GM12892 (cell line): Measurements from ENCODE around the gene MLX.
A peak's percentile ranks its signal among the peaks of the same experiment; 100 is the strongest.
"Not testable (repeated sequence)": the region's sequence is repeated elsewhere in the genome, so short reads cannot be mapped to it uniquely, and the experiment has no call there.

Experiments
- DNase-seq: peaks from one replicate; pipeline ENCODE4 v3.0.0; 2011; ENCODE audit not compliant: insufficient read length
- FAIRE-seq: peaks from 2 replicates; lab custom pipeline; 2011; peaks lifted over from hg19 to GRCh38; lab: Jason Lieb, UNC
- POLR2A ChIP-seq: IDR thresholded peaks from 2 replicates; pipeline ENCODE4 v1.6.1; 2011; ENCODE audit warnings: low read depth, low read length, control low read depth
- POLR2AphosphoS5 ChIP-seq: IDR thresholded peaks from 2 replicates; pipeline ENCODE4 v1.6.1; 2011; ENCODE audit warnings: low read depth, low read length, control low read depth
- TAF1 ChIP-seq: IDR thresholded peaks from 2 replicates; pipeline ENCODE4 v1.6.1; 2011; ENCODE audit warnings: low read depth, mild to moderate bottlenecking, control low read depth, low read length, borderline replicate concordance

Gene MLX

DNA sequence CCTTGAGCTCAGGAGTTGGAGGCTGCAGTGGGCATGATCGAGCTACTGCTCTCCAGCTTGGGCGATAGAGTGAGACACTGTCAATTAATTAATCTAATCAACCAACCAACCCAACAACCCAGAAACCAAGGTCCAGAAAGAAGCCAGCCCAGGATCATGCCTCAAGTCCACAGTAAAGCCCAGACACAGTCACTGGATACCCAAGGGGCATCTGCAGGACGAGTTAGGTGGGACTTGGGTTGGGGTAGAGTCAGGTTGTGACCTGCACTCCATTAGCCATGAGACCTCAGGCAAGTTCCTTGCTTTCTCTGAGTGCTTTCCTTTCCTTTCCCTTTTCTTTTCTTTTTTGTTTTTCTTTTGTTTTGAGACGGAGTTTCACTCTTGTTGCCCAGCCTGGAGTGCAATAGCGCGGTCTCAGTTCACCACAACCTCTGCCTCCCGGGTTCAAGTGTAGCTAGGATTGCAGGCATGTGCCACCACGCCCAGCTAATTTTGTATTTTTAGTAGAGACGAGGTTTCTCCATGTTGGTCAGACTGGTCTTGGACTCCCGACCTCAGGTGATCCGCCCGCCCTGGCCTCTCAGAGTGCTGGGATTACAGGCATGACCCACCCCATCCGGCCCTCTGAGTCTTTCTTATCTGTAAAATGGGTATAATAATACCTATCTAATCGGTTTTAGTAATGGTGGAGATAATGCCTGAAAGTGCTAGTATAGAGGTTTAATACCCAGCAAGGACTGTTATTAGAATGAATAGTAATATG, 17.7 kb upstream of the MLX start:
- FAIRE-seq (peak; percentile 74), DNase-seq (no peak)
- no peak for TF ChIP-seq POLR2A
- no peak for TF ChIP-seq TAF1
- no peak for TF ChIP-seq POLR2AphosphoS5

DNA sequence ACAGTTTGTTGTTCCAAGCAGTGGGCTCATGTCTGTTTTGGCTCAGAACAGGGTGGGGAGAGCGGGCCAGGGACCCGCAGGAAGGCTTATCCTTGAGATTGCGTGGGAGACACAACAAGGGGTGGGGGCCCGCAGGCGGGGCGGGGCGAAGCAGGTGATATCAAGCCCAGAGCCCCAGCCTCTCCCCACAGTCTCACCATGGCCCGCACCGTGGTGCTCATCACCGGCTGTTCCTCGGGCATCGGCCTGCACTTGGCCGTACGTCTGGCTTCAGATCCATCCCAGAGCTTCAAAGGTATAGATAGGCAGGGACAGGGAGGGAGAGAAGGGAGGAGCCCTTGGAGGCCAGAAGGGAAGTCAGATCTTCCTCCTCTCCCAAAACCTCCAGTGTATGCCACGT, 14.2 kb upstream of the MLX start, which contains the start of gene HSD17B1:
HSD17B1 (plus strand) TSS at position 188 of the 400 bp plus-strand sequence; CDS start at position 199, 11 bp downstream.
- DNase-seq, FAIRE-seq: not testable (repeated sequence)

DNA sequence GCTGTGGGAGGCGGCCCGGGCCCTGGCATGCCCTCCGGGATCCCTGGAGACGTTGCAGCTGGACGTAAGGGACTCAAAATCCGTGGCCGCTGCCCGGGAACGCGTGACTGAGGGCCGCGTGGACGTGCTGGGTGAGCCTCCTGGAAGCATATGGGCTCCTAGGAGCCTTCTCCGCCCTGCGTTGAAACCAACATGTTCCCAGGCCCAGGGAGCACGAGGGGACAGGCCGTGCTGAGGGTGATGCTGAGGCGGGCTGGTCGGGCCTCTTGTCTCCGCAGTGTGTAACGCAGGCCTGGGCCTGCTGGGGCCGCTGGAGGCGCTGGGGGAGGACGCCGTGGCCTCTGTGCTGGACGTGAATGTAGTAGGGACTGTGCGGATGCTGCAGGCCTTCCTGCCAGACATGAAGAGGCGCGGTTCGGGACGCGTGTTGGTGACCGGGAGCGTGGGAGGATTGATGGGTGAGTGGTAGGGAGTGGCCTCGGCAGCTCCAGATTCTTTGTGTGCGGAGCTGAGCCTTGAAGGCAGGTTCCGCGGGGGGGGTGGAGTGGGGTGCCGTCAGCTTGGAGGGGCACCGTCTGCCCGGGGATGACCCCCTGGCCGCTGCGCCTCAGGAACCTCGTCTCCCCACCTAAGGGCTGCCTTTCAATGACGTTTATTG, 13.6 kb upstream of the MLX start:
- FAIRE-seq (no peak), DNase-seq (no peak)
- TF ChIP-seq POLR2AphosphoS5 = no peak
- TF ChIP-seq POLR2A = no peak
- no peak for TF ChIP-seq TAF1

DNA sequence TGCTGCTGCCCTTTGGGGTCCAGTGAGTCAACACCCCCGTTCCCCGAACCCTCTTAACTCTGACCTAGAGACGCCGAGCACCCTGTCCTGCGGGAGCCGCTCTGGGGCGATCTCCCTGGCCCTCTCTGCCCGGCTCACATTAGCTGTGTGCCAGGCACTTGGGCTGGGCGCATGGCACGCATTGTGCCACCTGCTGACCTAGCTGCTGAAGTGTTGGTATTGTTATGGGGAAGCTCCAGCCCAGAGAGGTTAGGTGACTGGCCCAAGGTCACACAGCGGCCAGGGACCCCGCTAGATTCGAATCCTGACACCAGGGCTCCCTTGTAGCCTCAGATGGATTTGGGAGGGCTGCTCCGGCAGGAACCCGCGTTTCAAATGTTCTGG, 13.0 kb upstream of the MLX start:
- TF ChIP-seq TAF1 = no peak
- no peak for TF ChIP-seq POLR2AphosphoS5
- no peak for TF ChIP-seq POLR2A
- no peak for FAIRE-seq
- DNase-seq = no peak

DNA sequence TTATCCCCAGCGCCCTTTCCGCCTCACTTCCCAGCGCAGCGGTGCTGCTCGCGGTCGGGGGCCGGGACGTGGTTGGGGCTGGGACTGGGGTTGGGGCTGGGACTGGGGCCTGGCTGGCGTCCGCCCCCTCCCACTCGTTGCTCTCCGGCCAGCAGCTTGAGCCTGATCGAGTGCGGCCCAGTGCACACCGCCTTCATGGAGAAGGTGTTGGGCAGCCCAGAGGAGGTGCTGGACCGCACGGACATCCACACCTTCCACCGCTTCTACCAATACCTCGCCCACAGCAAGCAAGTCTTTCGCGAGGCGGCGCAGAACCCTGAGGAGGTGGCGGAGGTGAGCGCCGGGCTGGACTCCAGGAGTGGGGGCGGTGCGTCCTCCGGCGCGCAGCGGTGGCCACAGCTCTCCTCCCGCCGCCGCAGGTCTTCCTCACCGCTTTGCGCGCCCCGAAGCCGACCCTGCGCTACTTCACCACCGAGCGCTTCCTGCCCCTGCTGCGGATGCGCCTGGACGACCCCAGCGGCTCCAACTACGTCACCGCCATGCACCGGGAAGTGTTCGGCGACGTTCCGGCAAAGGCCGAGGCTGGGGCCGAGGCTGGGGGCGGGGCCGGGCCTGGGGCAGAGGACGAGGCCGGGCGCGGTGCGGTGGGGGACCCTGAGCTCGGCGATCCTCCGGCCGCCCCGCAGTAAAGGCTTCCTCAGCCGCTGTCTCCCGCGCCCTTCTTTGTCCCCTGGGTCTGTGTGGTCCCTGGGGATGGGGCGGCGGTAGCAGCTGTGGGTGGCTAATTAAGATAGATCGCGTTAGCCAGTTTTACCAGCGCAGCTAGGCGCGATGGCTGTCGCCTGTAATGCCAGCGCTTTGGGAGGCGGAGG, 12.4 kb upstream of the MLX start:
- FAIRE-seq (peak; percentile 91), DNase-seq (peak; percentile 93)
- TF ChIP-seq POLR2A (peak; percentile 80; the same call in 1 of the 2 replicates), POLR2AphosphoS5 (peak; percentile 70), TAF1 (0 out of 2 replicates have a peak, but pooled peaks have one; percentile 35)

DNA sequence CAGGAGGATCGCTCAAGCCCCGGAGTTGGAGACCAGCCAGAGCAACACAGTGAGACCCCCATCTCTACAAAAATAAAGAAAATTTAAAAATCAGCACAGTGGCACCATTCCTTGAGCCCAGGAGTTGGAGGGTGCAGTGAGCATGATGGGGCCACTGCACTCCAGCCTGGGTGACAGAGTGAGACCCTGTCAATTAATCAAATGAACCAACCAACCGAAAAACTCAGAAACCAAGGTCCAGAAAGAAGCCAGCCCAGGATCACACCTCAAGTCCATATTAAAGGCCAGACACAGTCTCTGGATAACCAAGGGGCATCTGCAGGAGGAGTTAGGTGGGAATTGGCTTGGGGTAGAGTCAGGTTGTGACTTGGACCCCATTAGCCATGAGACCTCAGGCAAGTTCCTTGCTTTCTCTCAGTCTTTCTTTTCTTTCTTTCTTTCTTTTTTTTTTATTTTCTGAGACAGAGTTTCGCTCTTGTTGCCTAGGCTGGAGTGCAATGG, 11.7 kb upstream of the MLX start:
- TF ChIP-seq POLR2A (no peak), POLR2AphosphoS5 (no peak), TAF1 (no peak)
- DNase-seq = no peak
- FAIRE-seq = no peak

DNA sequence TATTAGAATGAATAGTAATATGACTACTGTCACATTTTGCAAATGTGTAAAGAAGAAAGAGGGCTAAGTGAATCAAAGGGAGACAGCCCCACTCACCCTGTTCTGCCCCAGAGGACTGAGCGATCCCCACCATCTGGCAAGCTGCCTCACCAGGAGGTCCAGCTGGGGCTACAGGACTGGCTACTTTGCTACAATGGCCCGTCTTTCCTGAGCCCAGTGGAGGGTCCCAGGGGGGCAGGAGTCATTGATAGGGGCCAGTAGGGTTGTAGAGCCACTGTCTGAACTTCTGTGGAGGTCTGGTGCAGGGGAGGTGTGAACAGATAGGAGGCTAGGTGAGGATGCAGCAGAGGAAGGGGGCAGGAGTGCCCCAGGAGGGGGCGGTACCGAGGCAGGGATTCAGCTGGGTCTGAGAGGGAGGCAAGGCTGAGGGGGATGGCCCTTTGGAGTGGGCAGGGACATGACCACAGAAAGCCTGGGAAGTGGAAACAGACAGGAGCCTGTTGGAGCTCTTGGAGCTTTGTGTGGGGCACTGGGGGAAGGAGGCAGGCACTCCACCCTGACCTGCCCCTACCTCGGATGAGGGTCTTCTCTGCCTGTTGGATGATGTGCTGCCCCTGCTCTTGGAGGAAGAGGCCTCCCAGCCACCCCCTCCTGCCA, 10.8 kb upstream of the MLX start:
- DNase-seq = not testable (repeated sequence)
- FAIRE-seq = peak; percentile 67

DNA sequence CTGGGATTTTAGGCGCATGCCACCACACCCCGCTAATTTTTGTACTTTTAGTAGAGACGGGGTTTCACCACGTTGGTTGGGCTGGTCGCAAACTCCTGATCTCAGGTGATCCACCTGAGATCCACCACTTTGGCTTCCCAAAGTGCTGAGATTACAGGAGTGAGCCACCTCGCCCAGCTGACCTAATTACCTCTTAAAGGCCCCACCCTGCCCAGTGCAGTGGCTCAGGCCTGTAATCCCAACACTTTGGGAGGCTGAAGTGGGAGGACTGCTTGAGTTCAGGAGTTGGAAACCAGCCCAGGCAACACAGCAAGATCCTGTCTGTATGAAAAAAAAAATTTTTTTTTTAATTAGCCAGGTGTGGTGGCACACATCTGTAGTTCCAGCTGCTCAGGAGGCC, 7.8 kb upstream of the MLX start:
- FAIRE-seq (no peak), DNase-seq (no peak)
- no peak for TF ChIP-seq POLR2AphosphoS5
- no peak for TF ChIP-seq TAF1
- TF ChIP-seq POLR2A = no peak

DNA sequence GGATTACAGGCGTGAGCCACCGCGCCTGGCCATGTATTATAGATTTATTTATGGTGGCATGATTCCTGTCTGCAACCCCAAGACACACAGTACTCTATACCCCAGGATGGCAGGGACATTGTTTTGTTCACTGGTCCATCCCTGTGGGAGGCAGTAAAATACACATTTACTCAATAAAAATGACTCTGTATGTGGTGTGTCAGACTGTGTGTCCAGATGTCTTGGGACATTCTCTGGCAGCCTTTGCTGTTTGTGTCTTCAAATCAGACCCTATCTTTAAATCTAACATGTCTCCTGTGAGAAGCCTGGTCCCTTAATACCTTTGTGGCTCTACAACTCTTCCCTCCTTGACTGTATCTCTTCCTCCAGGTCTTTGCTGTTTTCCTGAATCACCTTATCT, 6.7 kb upstream of the MLX start:
- FAIRE-seq (no peak), DNase-seq (no peak)
- no peak for TF ChIP-seq POLR2AphosphoS5
- no peak for TF ChIP-seq POLR2A
- TF ChIP-seq TAF1 = no peak

DNA sequence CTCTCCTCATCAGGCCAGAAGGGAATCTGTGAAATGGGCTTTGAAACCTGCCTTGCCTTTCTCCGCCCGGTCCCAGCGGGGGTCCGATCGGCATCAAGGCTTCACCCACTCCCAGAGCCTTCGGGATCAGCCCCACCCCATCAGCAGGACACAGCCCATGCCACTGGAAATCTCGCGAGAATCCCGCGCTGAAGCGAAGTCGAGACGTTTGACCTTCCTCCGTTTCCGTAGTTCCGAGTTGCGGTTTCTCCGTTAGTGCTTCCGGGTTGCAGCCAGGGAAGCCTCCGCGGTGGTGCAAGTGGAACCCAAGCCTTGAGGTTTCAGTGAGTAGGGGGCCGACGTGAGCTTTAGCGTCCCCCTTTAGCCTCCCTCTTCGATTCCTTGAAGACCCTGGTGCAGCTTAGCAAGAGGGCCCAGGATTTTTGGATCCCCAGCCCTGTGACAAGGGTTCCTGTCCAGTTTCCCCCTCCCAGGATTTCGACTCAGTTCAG, 5.0 kb upstream of the MLX start, which contains the start of gene COASY:
COASY (plus strand) TSS at position 252 of the 491 bp plus-strand sequence. CDS start 475 bp downstream, outside the sequence.
- TF ChIP-seq TAF1 = peak; percentile 85
- TF ChIP-seq POLR2A = peak; percentile 87
- peak; percentile 84 for TF ChIP-seq POLR2AphosphoS5
- DNase-seq = peak; percentile 98
- FAIRE-seq = peak; percentile 93

DNA sequence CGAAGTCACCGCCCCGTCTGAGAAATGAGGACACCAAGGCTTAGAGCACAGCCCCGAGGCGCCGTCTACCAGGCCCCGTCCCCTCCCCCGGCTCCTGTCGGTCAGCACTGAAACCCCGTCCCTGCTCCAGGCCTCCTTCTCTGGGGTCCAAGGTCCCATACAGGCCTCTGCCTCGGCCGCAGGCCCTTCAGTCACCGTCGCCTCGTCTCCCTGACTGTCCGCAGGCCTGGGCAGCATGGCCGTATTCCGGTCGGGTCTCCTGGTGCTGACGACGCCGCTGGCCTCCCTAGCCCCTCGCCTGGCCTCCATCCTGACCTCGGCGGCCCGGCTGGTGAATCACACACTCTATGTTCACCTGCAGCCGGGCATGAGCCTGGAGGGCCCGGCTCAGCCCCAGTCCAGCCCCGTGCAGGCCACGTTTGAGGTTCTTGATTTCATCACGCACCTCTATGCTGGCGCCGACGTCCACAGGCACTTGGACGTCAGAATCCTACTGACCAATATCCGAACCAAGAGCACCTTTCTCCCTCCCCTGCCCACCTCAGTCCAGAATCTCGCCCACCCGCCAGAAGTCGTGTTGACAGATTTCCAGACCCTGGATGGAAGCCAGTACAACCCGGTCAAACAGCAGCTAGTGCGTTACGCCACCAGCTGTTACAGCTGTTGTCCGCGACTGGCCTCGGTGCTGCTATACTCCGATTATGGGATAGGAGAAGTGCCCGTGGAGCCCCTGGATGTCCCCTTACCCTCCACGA, 4.3 kb upstream of the MLX start:
- DNase-seq = no peak
- no peak for TF ChIP-seq POLR2A
- TF ChIP-seq POLR2AphosphoS5 = no peak
- TF ChIP-seq TAF1 = no peak
- no peak for FAIRE-seq
